Breast epithelium (tissue), 4 donors: ENCODE data around the gene EIF4A2. TPM values are rescaled to one million over a fixed set of nuclear protein-coding genes. Genes with fewer than 3 reads are reported as not detected.
"Not testable (repeated sequence)": the region's sequence is repeated elsewhere in the genome, so short reads cannot be mapped to it uniquely, and the experiment has no call there.

Experiments used
- DNase-seq, 2 donors: peaks; one replicate each; pipeline ENCODE4 v3.0.0-alpha.2; 2019; ENCODE audit warnings: low spot score in 2 of 2
- H3K27ac ChIP-seq, 2 donors: fragments of 200-600 bp; sonication (generic) in 1 of 2; one replicate each; pipeline ENCODE4 v1.5.1; 2016 to 2019; ENCODE audit warnings: mild to moderate bottlenecking in 1 of 2
- H3K27me3 ChIP-seq, 2 donors: fragments of 200-600 bp; sonication (generic) in 1 of 2; one replicate each; pipeline versions ENCODE4 v1.5.1 to v1.6.0; 2017 to 2019; ENCODE audit warnings: control low read depth in 1 of 2, mild to moderate bottlenecking in 1 of 2
- H3K36me3 ChIP-seq: fragments of 200-600 bp; one replicate; pipeline ENCODE4 v1.5.1; 2019
- H3K4me1 ChIP-seq, 2 donors: fragments of 200-600 bp; sonication (generic); one replicate each; pipeline ENCODE4 v1.5.1; 2016 to 2019; ENCODE audit warnings: control low read depth in 1 of 2
- H3K4me3 ChIP-seq, 3 donors: fragments of 200-600 bp; sonication (generic); 1 replicate in 2 of 3; 2 replicates in 1 of 3; pipeline ENCODE4 v1.5.1; 2016 to 2019; ENCODE audit warnings: mild to moderate bottlenecking in 3 of 3, moderate library complexity in 2 of 3
- H3K9me3 ChIP-seq, 2 donors: fragments of 200-600 bp; sonication (generic) in 1 of 2; one replicate each; pipeline ENCODE4 v1.5.1; 2016 to 2019; ENCODE audit warnings: control low read depth in 1 of 2
- CTCF ChIP-seq, 3 donors: fragments of 450-650 bp; IDR thresholded peaks; one replicate each; pipeline ENCODE4 v1.5.1; 2016 to 2017; ENCODE audit warnings: antibody characterized with exemption in 3 of 3, mild to moderate bottlenecking in 3 of 3, moderate library complexity in 3 of 3
- POLR2A ChIP-seq: fragments of 450-650 bp; IDR thresholded peaks from one replicate; pipeline ENCODE4 v1.6.1; 2016; ENCODE audit warnings: antibody characterized with exemption, mild to moderate bottlenecking, moderate library complexity
- POLR2AphosphoS5 ChIP-seq, 3 donors: sonication (generic); formaldehyde crosslinking; IDR thresholded peaks; one replicate each; pipeline ENCODE4 v1.6.1; 2017; ENCODE audit warnings: antibody characterized with exemption in 3 of 3
- intact Hi-C: fragments of 100-400 bp; cut with DNase I; formaldehyde crosslinking; loops from one replicate; pipeline ENCODE4 v1.15.1; 2023; ENCODE audit warnings: low total_unique reads
- total RNA-seq, 3 donors: library from RNA; depleted of rRNA; stranded (reverse); fragments of >200 nt; gene quantifications; one replicate each; pipeline ENCODE4 v1.1.0, GENCODE V29; 2016

EIF4A2 gene
- total RNA-seq, 3 donors from 2014 or later = 264 to 592 (median 493) TPM

DNA sequence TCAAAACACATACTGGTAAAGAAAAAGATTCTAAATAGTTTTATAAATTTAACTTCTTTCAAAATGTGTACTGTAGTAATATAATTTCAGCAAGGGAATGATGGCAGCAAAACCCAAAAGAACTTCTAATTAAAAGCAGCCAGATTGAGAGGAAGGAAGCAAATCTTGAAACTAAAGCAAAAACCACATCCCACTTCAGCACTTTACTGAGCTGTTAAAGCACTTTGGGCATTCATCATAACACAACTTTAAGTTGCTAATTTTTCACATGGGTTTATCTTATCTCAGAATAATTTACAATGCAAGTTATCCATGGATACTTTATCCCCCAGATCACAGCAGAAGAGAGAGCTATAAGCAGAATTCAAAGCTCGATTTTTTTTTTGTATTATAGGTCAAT, 16.9 kb downstream of the EIF4A2 start:
- TF ChIP-seq POLR2AphosphoS5 (IDR thresholded peaks at IDR 0.05) (no peak), POLR2A (no peak), CTCF (IDR thresholded peaks at IDR 0.05) (no peak)
- Histone ChIP-seq H3K27ac (no peak overlapping the region), H3K9me3 (no peaks in the 10 kb centered on the region), H3K27me3 (no peaks in the 10 kb centered on the region), H3K36me3 (no peaks in the 10 kb centered on the region), H3K4me3 (no peak overlapping the region), H3K4me1 (no peaks in the 10 kb centered on the region)
- no peak for DNase-seq
- intact Hi-C loops = no loop called here

DNA sequence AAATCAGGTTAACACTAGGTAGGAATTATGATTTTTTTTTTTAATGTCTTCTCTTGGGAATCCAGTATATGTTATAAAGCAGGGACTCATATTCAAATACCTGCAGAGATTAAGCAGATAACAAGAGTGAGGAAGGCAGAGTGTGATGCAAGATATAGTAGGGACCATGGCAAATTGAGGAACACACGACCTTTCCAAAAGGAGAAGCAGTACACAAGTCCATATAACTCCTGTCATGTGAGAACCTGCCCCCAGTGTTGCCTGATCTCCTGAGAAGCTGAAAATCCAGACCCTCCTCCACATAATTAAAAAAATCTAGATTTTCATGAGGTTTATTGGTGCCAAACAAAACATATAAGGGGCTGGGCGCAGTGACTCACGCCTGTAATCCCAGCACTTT, 19.3 kb downstream of the EIF4A2 start:
- Histone ChIP-seq H3K4me1 (peaks cover 0 to 3% of the 10 kb centered on the region in 2 donors), H3K4me3 (no peak overlapping the region), H3K27me3 (no peaks in the 10 kb centered on the region), H3K9me3 (no peaks in the 10 kb centered on the region), H3K36me3 (no peaks in the 10 kb centered on the region), H3K27ac (no peak overlapping the region)
- intact Hi-C loops = no loop called here
- no peak for TF ChIP-seq POLR2AphosphoS5 (IDR thresholded peaks at IDR 0.05)
- no peak for DNase-seq

GRCh38 chr3:186803447-186803846, 20.1 kb downstream of the EIF4A2 start:
- H3K36me3 ChIP-seq, H3K4me1 ChIP-seq, H3K9me3 ChIP-seq, H3K27ac ChIP-seq, intact Hi-C loops, H3K27me3 ChIP-seq, H3K4me3 ChIP-seq, DNase-seq: not testable (repeated sequence)

DNA sequence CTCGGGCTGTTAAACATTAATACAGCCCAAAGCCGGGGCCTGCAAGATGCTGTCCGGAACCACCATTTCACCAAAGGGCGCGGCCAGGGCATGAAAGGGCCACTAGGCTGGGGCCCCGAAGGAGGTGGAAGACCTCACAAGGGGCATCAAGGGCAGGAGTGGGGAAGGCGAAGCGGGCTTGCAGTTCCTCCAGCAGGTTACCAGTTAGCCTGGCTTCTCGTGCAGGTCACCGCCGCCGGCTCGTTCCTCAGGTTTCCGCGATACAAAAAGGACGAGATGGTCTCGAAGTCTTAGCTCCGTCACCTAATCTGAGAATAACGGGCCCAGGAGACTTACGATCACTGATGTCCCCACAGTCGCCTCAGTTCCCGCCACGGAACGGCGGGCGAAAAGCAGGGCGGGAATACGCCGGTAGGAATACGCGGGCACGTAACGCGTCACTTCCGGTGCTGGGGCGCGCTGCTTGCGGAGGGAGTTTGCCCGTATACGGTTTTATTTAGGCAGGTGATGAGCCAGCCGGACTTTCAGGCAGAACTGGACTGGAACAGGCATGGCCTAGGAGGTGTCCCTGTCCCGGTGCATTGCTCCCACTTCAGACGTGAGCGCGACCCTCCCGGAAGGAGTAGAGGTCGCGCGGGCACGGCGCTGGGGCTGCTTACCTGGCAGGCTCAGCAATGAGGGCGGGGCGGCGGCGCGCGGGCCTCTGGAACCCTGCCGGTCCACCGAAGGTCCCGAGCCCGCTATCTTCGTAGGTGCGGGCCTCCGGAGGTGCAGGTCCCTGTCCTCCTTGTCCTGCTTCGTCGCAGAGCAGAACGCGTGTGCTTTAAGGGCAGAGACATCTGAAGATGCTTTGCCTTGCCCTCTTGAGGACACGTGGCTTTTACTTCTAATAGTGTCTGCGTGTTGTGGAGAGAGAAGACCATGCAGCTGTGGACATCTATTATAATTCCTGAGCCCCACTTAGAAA, 23.0 kb downstream of the EIF4A2 start, which contains the start of gene RFC4:
TSS of gene RFC4 (minus strand) at position 394 of the 967 bp plus-strand sequence. CDS start 1,769 bp downstream, outside the sequence.
- no peaks in the 10 kb centered on the region for H3K9me3 ChIP-seq
- H3K4me1 ChIP-seq = peaks cover 0 to 3% of the 10 kb centered on the region in 2 donors
- H3K36me3 ChIP-seq = no peaks in the 10 kb centered on the region
- peak within 1 kb of the TSS; percentile 93 to 95 for H3K27ac ChIP-seq
- peak; percentile 77 to 88 for DNase-seq
- H3K4me3 ChIP-seq = peak within 1 kb of the TSS; percentile 63 to 83 (median 64)
- intact Hi-C loops = no loop called here
- TF ChIP-seq CTCF (IDR thresholded peaks at IDR 0.05) (no peak), POLR2AphosphoS5 (IDR thresholded peaks at IDR 0.05) (peak; percentile 53 to 80 (median 67)), POLR2A (peak; percentile 45)
- no peaks in the 10 kb centered on the region for H3K27me3 ChIP-seq

GRCh38 chr3:186807231-186807630, 23.9 kb downstream of the EIF4A2 start:
- H3K4me1 ChIP-seq = peaks cover 0 to 3% of the 10 kb centered on the region in 2 donors
- intact Hi-C loops = no loop called here
- peak overlapping the region in 2 of 3 donors; percentile 64 to 83 for H3K4me3 ChIP-seq
- DNase-seq = no peak
- TF ChIP-seq CTCF (IDR thresholded peaks at IDR 0.05) = no peak
- H3K9me3 ChIP-seq = no peaks in the 10 kb centered on the region
- no peaks in the 10 kb centered on the region for H3K27me3 ChIP-seq
- H3K36me3 ChIP-seq = no peaks in the 10 kb centered on the region
- H3K27ac ChIP-seq = peak overlapping the region; percentile 93 to 95

- no peak for DNase-seq
- no peak overlapping the region for H3K4me3 ChIP-seq
- H3K4me1 ChIP-seq = peaks cover 0 to 1% of the 10 kb centered on the region in 2 donors
- intact Hi-C loops = no loop called here
- H3K9me3 ChIP-seq = no peaks in the 10 kb centered on the region
- H3K36me3 ChIP-seq = no peaks in the 10 kb centered on the region
- peaks cover 0 to 4% of the 10 kb centered on the region in 2 donors for H3K27me3 ChIP-seq
- no peak overlapping the region for H3K27ac ChIP-seq
- TF ChIP-seq POLR2AphosphoS5 (IDR thresholded peaks at IDR 0.05) (no peak), CTCF (IDR thresholded peaks at IDR 0.05) (no peak), POLR2A (no peak)
Measured at GRCh38 chr3:186810336-186810996, 27.1 kb downstream of the EIF4A2 start.

- H3K27me3 ChIP-seq, H3K9me3 ChIP-seq, intact Hi-C loops, H3K36me3 ChIP-seq, DNase-seq, H3K4me3 ChIP-seq, H3K4me1 ChIP-seq, H3K27ac ChIP-seq: not testable (repeated sequence)
Measured at GRCh38 chr3:186811313-186811712, 27.9 kb downstream of the EIF4A2 start.
